IMR-90 (cell line): ENCODE data around the gene DNAJC3. TPM values are rescaled to one million over a fixed set of nuclear protein-coding genes. Genes with fewer than 3 reads are reported as not detected.

ENCODE experiments used
- ATAC-seq: fragments of 200-7000 bp; cut with Tn5 transposase; 2 replicates; pipeline ENCODE4 v1.9.1; 2020; ENCODE audit warnings: low read depth, mild to moderate bottlenecking, moderate library complexity
- BruUV-seq: library from RNA; stranded (reverse); fragments of 400-500 nt; replicated peaks from 2 replicates; lab custom pipeline; 2021; lab: Mats Ljungman, UMichigan
- CTCF ChIA-PET: fragments of 300-600 bp; formaldehyde crosslinking; extraction: SDS; loops from one replicate; lab custom pipeline; 2021; ENCODE audit warnings: antibody characterized with exemption; lab: Yijun Ruan, JAX
- POLR2A ChIA-PET: fragments of 300-600 bp; sonication (Branson Sonifier 250); formaldehyde crosslinking; loops from one replicate; lab custom pipeline; 2022; ENCODE audit warnings: antibody characterized with exemption; ENCODE audit not compliant: unreplicated experiment; lab: Charles Lee
- DNase-seq: peaks from one replicate; pipeline ENCODE4 v3.0.0; 2013
- H2AFZ ChIP-seq: replicated peaks from 2 replicates; pipeline ENCODE3; 2013; ENCODE audit warnings: low read length, mild to moderate bottlenecking; ENCODE audit not compliant: poor library complexity
- H2AK5ac ChIP-seq: 2 replicates; pipeline ENCODE4 v1.6.1; 2013; ENCODE audit warnings: low read depth, low read length, inconsistent platforms
- H2AK9ac ChIP-seq: replicated peaks from 2 replicates; pipeline ENCODE3; 2013; ENCODE audit warnings: mild to moderate bottlenecking, low read depth, low read length, moderate library complexity; ENCODE audit not compliant: poor library complexity
- H2BK120ac ChIP-seq: 2 replicates; pipeline ENCODE4 v1.6.1; 2013; ENCODE audit warnings: low read depth, low read length, inconsistent platforms
- H2BK15ac ChIP-seq: 3 replicates; pipeline ENCODE4 v1.6.1; 2013; ENCODE audit warnings: low read depth, low read length, inconsistent platforms
- H2BK20ac ChIP-seq: 2 replicates; pipeline ENCODE4 v1.6.1; 2013; ENCODE audit warnings: low read depth, mild to moderate bottlenecking, inconsistent platforms, low read length, moderate library complexity
- H2BK5ac ChIP-seq: 2 replicates; pipeline ENCODE4 v1.6.1; 2013; ENCODE audit warnings: mild to moderate bottlenecking, low read depth, low read length, inconsistent platforms; ENCODE audit not compliant: poor library complexity, severe bottlenecking
- H3K14ac ChIP-seq: replicated peaks from 2 replicates; pipeline ENCODE4 v1.6.1; 2013; ENCODE audit warnings: low read depth, low read length, inconsistent platforms
- H3K18ac ChIP-seq: 2 replicates; pipeline ENCODE4 v1.6.1; 2013; ENCODE audit warnings: low read depth, low read length, control low read depth
- H3K23ac ChIP-seq: 2 replicates; pipeline ENCODE4 v1.6.1; 2013; ENCODE audit warnings: low read depth, low read length, inconsistent platforms
- H3K27ac ChIP-seq: 2 replicates; pipeline ENCODE4 v1.5.1; 2013; ENCODE audit warnings: mild to moderate bottlenecking, control low read depth, low read length; ENCODE audit not compliant: insufficient read depth
- H3K27me3 ChIP-seq: 2 replicates; pipeline ENCODE4 v1.6.1; 2013; ENCODE audit warnings: low read length; ENCODE audit not compliant: control insufficient read depth, insufficient read depth
- H3K36me3 ChIP-seq: 2 replicates; pipeline ENCODE4 v1.6.1; 2013; ENCODE audit warnings: low read length, mixed read lengths; ENCODE audit not compliant: control insufficient read depth, insufficient read depth
- H3K4ac ChIP-seq: 2 replicates; pipeline ENCODE4 v1.6.1; 2013; ENCODE audit warnings: low read depth, low read length, inconsistent platforms
- H3K4me1 ChIP-seq: 2 replicates; pipeline ENCODE4 v1.6.1; 2013; ENCODE audit warnings: low read length, mixed read lengths; ENCODE audit not compliant: control insufficient read depth, insufficient read depth
- H3K4me2 ChIP-seq: 2 replicates; pipeline ENCODE4 v1.6.1; 2013; ENCODE audit warnings: low read depth, mild to moderate bottlenecking, control low read depth, low read length, moderate library complexity
- H3K4me3 ChIP-seq: 2 replicates; pipeline ENCODE4 v1.5.1; 2013; ENCODE audit warnings: low read depth, mild to moderate bottlenecking, control low read depth, low read length, moderate library complexity; ENCODE audit not compliant: insufficient read depth
- H3K56ac ChIP-seq: 2 replicates; pipeline ENCODE4 v1.6.1; 2013; ENCODE audit warnings: low read length, inconsistent platforms; ENCODE audit not compliant: insufficient read depth; ENCODE audit errors: extremely low read depth
- H3K79me1 ChIP-seq, 2 experiments: 2 replicates each; pipeline ENCODE4 v1.6.1; 2013; ENCODE audit warnings: low read length in 2 of 2, inconsistent platforms in 1 of 2, low read depth in 1 of 2
- H3K9ac ChIP-seq: 2 replicates; pipeline ENCODE4 v1.6.1; 2013; ENCODE audit warnings: low read depth, low read length, control low read depth
- H3K9me1 ChIP-seq: 2 replicates; pipeline ENCODE4 v1.6.1; 2013; ENCODE audit warnings: low read length, inconsistent platforms; ENCODE audit not compliant: insufficient read depth
- H3K9me3 ChIP-seq: 2 replicates; pipeline ENCODE4 v1.6.1; 2013; ENCODE audit warnings: low read length; ENCODE audit not compliant: control insufficient read depth, insufficient read depth
- H4K20me1 ChIP-seq: 2 replicates; pipeline ENCODE4 v1.6.1; 2013; ENCODE audit warnings: low read length, inconsistent platforms; ENCODE audit not compliant: insufficient read depth
- H4K5ac ChIP-seq: 2 replicates; pipeline ENCODE4 v1.6.1; 2013; ENCODE audit warnings: mild to moderate bottlenecking, low read depth, low read length, control low read depth
- H4K8ac ChIP-seq, 2 experiments: 2 replicates each; pipeline ENCODE4 v1.6.1; 2013; ENCODE audit warnings: low read depth in 2 of 2, low read length in 2 of 2, control low read depth in 1 of 2, inconsistent platforms in 1 of 2
- H4K91ac ChIP-seq: 2 replicates; pipeline ENCODE4 v1.6.1; 2013; ENCODE audit warnings: low read depth, low read length, inconsistent platforms; ENCODE audit not compliant: insufficient read depth
- BHLHE40 ChIP-seq: fragments of 150-350 bp; IDR thresholded peaks from 2 replicates; pipeline ENCODE4 v1.6.1; 2016; ENCODE audit warnings: mild to moderate bottlenecking, low read depth, low read length
- CEBPB ChIP-seq: IDR thresholded peaks from 2 replicates; pipeline ENCODE4 v1.6.1; 2012; ENCODE audit warnings: low read depth, low read length, improper control_type of control experiment
- CHD1 ChIP-seq: IDR thresholded peaks from 2 replicates; pipeline ENCODE4 v1.6.1; 2012; ENCODE audit warnings: low read depth, low read length, improper control_type of control experiment
- FOS ChIP-seq: fragments of 150-350 bp; IDR thresholded peaks from 2 replicates; pipeline ENCODE4 v1.6.1; 2016; ENCODE audit warnings: low read depth, low read length
- MAFK ChIP-seq: IDR thresholded peaks from 2 replicates; pipeline ENCODE4 v1.6.1; 2012; ENCODE audit warnings: low read depth, low read length, improper control_type of control experiment
- MAZ ChIP-seq: IDR thresholded peaks from 2 replicates; pipeline ENCODE4 v1.6.1; 2012; ENCODE audit warnings: low read depth, mild to moderate bottlenecking, low read length, improper control_type of control experiment, moderate library complexity, borderline replicate concordance
- MXI1 ChIP-seq: IDR thresholded peaks from 2 replicates; pipeline ENCODE4 v1.6.1; 2012; ENCODE audit warnings: low read depth, mild to moderate bottlenecking, low read length, moderate library complexity, borderline replicate concordance
- NFE2L2 ChIP-seq: fragments of 150-350 bp; IDR thresholded peaks from 2 replicates; pipeline ENCODE4 v1.6.1; 2016; ENCODE audit warnings: low read depth, mild to moderate bottlenecking, low read length
- POLR2A ChIP-seq: IDR thresholded peaks from 2 replicates; pipeline ENCODE4 v1.6.1; 2012; ENCODE audit warnings: mild to moderate bottlenecking, low read depth, low read length
- RCOR1 ChIP-seq: IDR thresholded peaks from 2 replicates; pipeline ENCODE4 v1.6.1; 2012; ENCODE audit warnings: mild to moderate bottlenecking, low read length, improper control_type of control experiment; ENCODE audit not compliant: insufficient replicate concordance
- SMC3 ChIP-seq: fragments of 150-350 bp; IDR thresholded peaks from 2 replicates; pipeline ENCODE4 v1.6.1; 2016; ENCODE audit warnings: low read depth, mild to moderate bottlenecking, antibody characterized with exemption, low read length, moderate library complexity
- WGBS, 2 experiments: methylation state at CpG; one replicate each; pipeline versions ENCODE4 v1.1.5 to v1.1.7; 2013; ENCODE audit warnings: missing lambda C conversion rate in 2 of 2; ENCODE audit not compliant: insufficient read length in 1 of 2; ENCODE audit errors: extremely low coverage in 2 of 2; 5-methylcytosine and 5-hydroxymethylcytosine counted together
- dilution Hi-C: fragments of 300-500 bp; cut with HindIII; formaldehyde crosslinking; loops from one replicate; pipeline ENCODE4 v1.14.3; 2018; ENCODE audit warnings: low sequenced_read_pairs; ENCODE audit not compliant: unreplicated experiment
- in situ Hi-C: fragments of 300-500 bp; cut with MboI; formaldehyde crosslinking; loops from 3 replicates; pipeline ENCODE4 v1.14.3; 2019; ENCODE audit warnings: low sequenced_read_pairs, inconsistent platforms, mixed read lengths
- intact Hi-C: fragments of 100-400 bp; cut with micrococcal nuclease; formaldehyde crosslinking; loops from 2 replicates; pipeline ENCODE4 v1.10.0; 2022
- polyA plus RNA-seq, 3 experiments: library from polyadenylated mRNA; depleted of rRNA; stranded (reverse); fragments of >200 nt; gene quantifications; 2 replicates each; pipeline ENCODE4 v1.2.3, GENCODE V29; 2012; ENCODE audit warnings: low replicate concordance in 1 of 3
- total RNA-seq: library from RNA; depleted of rRNA; stranded (reverse); fragments of >200 nt; gene quantifications from 2 replicates; pipeline ENCODE4 v1.2.3, GENCODE V29; 2012
- TF ChIP-seq, protein P1 (sequence below): fragments of 150-350 bp; IDR thresholded peaks from 2 replicates; pipeline ENCODE4 v1.6.1; 2017; ENCODE audit warnings: mild to moderate bottlenecking, antibody characterized with exemption, low read length, low read depth
- TF ChIP-seq, protein P2 (sequence below): fragments of 150-350 bp; IDR thresholded peaks from 2 replicates; pipeline ENCODE4 v1.6.1; 2016; ENCODE audit warnings: low read depth, mild to moderate bottlenecking, low read length, moderate library complexity, borderline replicate concordance

DNAJC3 gene
- total and polyA plus RNA-seq, 2 of the 4 experiments (the other 2 are of a cell fraction), result 10.7 to 28.5 TPM

DNA sequence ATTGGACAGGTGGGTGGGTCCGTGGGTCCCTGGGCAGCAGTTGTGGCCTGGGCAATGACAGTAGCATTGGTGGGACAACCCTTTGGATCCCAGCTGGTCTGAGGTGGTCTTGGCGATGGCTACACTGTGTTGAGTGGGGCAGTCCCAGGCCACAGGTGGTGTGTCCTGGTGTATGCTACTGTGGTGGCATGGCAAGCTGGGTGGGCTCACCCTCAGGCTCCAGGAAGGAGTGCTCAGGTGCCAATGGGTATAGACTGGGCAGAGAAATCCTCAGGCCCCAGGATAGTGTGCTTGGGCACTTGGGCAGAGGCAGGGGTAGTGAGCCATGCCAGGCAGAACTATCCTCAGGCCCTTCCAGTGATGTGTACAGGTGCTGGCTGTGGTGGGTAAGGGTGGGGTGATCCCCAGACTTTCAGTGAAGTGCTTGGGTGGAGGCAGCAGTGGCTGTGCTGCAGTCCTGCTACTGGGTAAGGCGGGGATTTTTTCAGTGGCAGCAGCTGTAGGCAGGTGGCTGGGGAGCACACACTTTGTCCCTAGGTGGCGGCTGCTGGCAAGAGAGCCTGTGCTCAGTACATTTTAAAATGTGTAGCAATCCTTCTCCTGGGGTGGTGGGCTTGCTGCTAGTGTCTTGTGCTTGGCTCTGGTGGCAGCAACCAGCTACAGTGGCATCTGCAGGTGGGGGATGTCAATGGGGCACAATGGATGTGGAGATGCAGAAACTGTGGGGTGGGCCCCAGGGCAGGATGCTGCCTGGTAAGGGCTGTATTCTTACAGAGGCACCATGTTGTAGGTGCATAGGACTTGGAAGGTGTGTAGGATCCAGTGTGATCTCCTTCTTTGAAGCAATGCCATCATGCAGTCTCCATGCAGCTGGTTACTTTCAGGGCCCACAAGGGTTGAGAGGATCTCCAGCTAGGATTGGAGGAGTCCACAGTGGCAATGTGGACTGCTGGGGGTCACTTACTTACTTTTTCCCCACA, 64.9 kb downstream of the DNAJC3 start (continued):
- TF ChIP-seq, protein P1, sequence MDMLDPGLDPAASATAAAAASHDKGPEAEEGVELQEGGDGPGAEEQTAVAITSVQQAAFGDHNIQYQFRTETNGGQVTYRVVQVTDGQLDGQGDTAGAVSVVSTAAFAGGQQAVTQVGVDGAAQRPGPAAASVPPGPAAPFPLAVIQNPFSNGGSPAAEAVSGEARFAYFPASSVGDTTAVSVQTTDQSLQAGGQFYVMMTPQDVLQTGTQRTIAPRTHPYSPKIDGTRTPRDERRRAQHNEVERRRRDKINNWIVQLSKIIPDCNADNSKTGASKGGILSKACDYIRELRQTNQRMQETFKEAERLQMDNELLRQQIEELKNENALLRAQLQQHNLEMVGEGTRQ, result no peak
- TF ChIP-seq CEBPB, result no peak

DNA sequence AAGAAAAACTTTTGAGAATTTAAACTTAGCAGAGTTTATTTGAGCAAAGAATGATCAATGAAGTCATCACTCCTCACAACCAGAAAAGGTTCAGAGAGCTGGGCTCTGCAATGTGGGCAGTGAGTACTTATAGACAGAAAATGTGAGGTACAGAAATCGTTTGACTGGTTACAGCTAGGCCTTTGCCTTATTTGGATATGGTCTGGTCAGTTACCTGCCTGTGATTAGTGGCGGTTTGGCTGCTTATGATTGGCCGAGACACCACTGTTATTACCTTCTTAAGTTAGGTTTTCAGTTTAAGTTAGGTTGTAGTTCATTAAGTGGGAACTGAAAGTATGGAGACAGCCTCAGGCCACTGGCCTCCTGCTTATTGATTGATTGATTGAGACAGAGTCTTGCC, 66.3 kb downstream of the DNAJC3 start:
- Histone ChIP-seq H4K8ac (no peak overlapping the region), H4K91ac (no peak overlapping the region), H2AFZ (no peak overlapping the region), H3K9ac (no peak overlapping the region), H3K18ac (no peak overlapping the region), H3K27ac (no peak overlapping the region), H4K20me1 (peaks cover 24% of the 10 kb centered on the region), H2BK20ac (no peak overlapping the region), H2AK9ac (no peak overlapping the region), H3K36me3 (no peaks in the 10 kb centered on the region), H2AK5ac (no peak overlapping the region), H3K9me3 (no peaks in the 10 kb centered on the region), H3K4me1 (no peaks in the 10 kb centered on the region), H3K4me2 (no peak overlapping the region), H3K56ac (no peak overlapping the region), H3K23ac (no peak overlapping the region), H4K5ac (no peak overlapping the region), H2BK120ac (no peak overlapping the region), H2BK15ac (no peak overlapping the region), H3K27me3 (no peaks in the 10 kb centered on the region), H3K4me3 (no peak overlapping the region), H3K14ac (no peak overlapping the region; the same call in 1 of the 2 replicates), H3K9me1 (peaks cover 11% of the 10 kb centered on the region; the same call in 1 of the 2 replicates), H3K79me1 (peaks cover 27 to 37% of the 10 kb centered on the region in 2 experiments), H2BK5ac (no peak overlapping the region), H3K4ac (no peak overlapping the region)
- no peak for ATAC-seq
- in situ Hi-C loops, result no loop called here
- intact Hi-C loops, result no loop called here
- ChIA-PET POLR2A (no interaction called here), CTCF (no interaction called here)
- dilution Hi-C loops, result no loop called here
- no peak for DNase-seq
- WGBS, 2 experiments, result 93% methylated on average over 3 of the region's 3 CpGs; no CpG with 5 or more reads in 1 of the 2 experiments
- no TSS peak for BruUV-seq
- TF ChIP-seq CEBPB, result no peak
- no peak for TF ChIP-seq SMC3
- TF ChIP-seq, protein P2, sequence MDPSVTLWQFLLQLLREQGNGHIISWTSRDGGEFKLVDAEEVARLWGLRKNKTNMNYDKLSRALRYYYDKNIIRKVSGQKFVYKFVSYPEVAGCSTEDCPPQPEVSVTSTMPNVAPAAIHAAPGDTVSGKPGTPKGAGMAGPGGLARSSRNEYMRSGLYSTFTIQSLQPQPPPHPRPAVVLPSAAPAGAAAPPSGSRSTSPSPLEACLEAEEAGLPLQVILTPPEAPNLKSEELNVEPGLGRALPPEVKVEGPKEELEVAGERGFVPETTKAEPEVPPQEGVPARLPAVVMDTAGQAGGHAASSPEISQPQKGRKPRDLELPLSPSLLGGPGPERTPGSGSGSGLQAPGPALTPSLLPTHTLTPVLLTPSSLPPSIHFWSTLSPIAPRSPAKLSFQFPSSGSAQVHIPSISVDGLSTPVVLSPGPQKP, result no peak
- TF ChIP-seq MXI1, result no peak
- TF ChIP-seq CHD1, result no peak
- no peak for TF ChIP-seq MAZ
- no peak for TF ChIP-seq MAFK
- TF ChIP-seq NFE2L2, result no peak
- no peak for TF ChIP-seq FOS
- TF ChIP-seq RCOR1, result no peak
- no peak for TF ChIP-seq POLR2A
- no peak for TF ChIP-seq BHLHE40
- TF ChIP-seq, protein P1, result no peak
